ENCODE measurements around the gene FSIP2.

Gene FSIP2, protein sequence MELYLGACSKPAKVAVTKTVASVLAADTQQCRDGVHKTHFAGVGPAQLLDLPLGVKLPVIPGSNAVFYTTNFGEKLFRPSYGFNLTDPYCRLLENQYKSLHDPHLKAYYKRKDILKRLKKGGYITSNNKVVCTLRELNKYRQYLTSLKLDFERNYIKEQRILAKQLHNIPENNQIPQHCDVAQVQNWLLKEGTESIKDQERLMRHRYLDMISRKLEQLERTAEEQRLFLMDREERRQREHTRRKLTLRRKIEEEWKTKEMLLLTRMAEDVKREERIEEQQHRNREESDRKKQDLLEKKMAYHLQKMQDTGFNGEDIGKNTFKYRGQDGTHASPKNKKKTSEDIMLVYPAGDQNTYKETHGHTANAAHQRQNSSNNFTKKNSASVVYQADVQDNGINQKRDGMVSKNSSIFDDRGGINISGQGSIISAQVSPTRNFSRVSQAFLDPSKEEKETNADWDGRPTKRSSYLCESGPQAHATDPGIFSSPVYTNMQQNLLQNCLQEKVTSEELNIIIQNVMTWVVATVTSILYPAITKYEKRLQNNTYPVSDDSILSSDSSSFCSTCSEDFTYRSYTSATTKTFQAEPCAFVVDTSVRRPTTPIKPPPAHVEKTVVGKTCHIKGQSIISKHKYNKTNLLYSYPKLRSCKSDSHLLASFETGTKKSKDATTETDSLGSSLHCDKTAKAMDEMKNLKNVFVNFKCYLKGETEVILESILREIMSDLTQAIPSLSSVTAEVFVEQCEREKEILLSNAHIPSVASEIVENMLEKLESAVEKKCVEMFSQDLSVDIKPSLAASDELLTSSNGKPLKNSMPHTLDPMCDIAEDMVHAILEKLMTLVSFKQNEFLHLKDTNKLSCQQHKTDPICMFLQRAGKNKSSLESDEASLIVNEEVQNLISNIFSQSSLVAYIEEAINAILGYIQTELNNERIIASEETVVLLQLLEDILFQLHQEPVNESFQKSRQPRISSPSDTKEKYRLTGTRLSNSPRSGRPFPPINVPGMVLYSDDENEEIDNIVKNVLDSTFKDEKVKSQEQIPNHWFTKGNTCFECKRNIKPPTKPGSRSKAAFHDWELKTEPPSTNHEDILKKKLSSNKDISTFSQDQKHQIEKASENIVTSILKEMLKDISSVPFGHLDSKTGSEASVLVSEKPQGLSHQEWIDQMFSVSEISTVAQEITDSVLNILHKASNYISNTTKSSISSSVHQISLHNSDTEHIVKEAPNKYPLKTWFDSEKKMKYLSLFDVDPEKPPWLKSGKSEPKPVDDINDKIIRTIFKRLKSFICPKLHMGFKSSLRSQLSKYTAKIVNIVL (N-terminal part only)

GRCh38 chr2:185738679-185739472 is at the start of gene FSIP2:
TSS of gene FSIP2 (plus strand) at chr2:185738804. CDS start at chr2:185738895, 91 bp downstream.
- DNase-seq (ENCODE audit: insufficient read length, low spot score), result peak; percentile 46
- peak; percentile 14 for FAIRE-seq

DNA sequence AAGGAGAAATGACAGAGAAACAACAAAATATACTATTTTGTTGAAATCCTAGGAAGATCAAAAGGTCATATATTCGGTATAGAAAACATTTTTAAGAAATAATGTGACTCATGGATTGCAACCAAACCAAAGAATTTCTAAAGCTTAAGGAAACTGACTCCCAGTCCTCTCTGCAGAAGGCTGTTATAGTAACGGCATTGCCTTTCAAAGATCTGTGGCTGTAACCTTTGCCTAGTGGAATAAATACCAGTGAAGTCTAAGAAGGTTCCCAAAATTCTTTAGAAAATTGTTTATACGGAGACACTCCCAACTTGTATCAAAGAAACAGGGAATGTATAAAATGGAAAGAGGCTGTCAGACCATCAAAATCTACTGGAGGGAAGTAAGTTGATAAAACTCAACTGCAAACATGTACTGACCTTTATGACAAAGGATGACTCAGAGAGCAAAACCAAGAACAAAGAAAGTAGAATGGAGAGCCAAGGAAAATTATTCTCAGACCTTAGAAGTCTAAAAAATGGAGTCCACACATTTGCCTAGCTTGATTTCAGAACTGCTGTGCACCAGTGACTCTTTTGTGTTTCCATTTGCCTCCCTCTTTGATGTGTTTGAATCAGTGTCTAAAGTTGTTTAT is 48.6 kb upstream of the FSIP2 start:
- DNase-seq (ENCODE audit: insufficient read length, low spot score) (no peak), FAIRE-seq (no peak)

- no peak for DNase-seq (ENCODE audit: insufficient read length, low spot score)
- no peak for FAIRE-seq
These were observed 42.8 kb upstream of the FSIP2 start for GRCh38 chr2:185695711-185696235.

GRCh38 chr2:185700883-185701282 is 37.7 kb upstream of the FSIP2 start:
- DNase-seq (ENCODE audit: insufficient read length, low spot score) (no peak), FAIRE-seq (no peak)

GRCh38 chr2:185734658-185735057 is 3.9 kb upstream of the FSIP2 start:
- DNase-seq (ENCODE audit: insufficient read length, low spot score) (no peak), FAIRE-seq (no peak)

DNA sequence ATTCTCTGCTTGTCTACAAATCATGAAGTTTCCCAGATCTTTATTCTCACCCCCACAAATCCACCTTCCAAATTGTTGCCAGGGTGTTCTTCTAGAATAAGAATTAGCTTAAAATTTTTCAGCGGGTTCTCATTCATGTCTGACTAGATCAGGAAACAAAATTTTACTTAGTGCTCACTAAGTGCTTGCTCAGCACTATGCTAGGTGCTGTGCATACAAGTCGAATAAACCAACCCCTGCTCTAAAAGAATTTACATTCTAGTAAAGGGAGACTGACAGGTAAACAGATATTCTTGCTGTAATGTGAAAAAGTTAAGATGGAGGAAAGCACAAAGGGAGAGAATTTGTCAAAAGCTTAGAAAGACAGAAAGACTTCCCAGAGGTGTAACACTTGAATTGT is 2.4 kb upstream of the FSIP2 start:
- no peak for FAIRE-seq
- no peak for DNase-seq (ENCODE audit: insufficient read length, low spot score)

- no peak for FAIRE-seq
These were observed 7.6 kb downstream of the FSIP2 start for GRCh38 chr2:185745864-185746859.

DNA sequence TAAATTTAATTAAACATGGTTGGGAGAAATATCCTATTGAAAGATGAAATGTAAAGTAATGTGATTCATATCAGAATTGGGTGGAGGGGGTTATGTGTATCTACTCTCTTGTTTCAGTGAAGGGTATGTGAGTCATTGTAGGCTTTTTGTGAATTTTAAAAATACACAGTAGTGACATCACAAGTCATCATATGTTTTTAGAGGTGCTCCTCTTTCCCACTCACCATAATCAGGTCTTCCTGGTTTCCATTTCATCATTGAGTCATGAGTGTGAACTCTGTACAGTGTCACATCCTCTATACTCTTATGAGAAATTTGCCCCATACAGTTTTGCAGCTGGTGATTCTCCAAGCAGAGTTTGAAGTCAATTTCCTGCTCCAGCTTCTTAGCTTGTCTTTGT is 18.8 kb downstream of the FSIP2 start:
- DNase-seq (ENCODE audit: insufficient read length, low spot score) (no peak), FAIRE-seq (no peak)

More at GRCh38 chr2:185745864-185746859, 7.6 kb downstream of the FSIP2 start:
- DNase-seq (ENCODE audit: insufficient read length, low spot score), result no peak

GRCh38 chr2:185771396-185771795 is 32.8 kb downstream of the FSIP2 start:
- FAIRE-seq (no peak), DNase-seq (ENCODE audit: insufficient read length, low spot score) (no peak)

- DNase-seq (ENCODE audit: insufficient read length, low spot score), result no peak
- no peak for FAIRE-seq
These were observed 42.3 kb downstream of the FSIP2 start for GRCh38 chr2:185780890-185781289.

GRCh38 chr2:185782223-185782769 is 43.7 kb downstream of the FSIP2 start:
- DNase-seq (ENCODE audit: insufficient read length, low spot score) (no peak), FAIRE-seq (no peak)

DNA sequence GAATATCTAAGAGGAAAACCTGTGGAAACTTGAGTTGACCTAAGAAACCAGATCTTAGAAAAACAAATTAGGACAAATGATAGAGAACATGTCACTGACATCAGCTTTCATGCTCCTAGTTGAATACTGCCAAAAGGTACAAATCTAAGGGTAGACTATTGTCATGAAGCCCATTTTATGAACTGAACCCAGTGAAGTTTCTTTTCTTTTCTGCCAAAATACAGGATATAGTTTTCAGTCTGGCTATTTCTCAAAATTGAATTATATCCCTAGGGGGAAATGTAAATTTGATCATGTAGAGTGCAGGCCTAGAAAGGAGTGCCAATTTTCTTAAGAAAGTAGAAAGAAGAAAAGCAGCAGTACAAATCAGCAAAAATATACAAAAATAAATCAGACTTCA is 46.6 kb downstream of the FSIP2 start:
- no peak for DNase-seq (ENCODE audit: insufficient read length, low spot score)
- FAIRE-seq, result no peak

DNA sequence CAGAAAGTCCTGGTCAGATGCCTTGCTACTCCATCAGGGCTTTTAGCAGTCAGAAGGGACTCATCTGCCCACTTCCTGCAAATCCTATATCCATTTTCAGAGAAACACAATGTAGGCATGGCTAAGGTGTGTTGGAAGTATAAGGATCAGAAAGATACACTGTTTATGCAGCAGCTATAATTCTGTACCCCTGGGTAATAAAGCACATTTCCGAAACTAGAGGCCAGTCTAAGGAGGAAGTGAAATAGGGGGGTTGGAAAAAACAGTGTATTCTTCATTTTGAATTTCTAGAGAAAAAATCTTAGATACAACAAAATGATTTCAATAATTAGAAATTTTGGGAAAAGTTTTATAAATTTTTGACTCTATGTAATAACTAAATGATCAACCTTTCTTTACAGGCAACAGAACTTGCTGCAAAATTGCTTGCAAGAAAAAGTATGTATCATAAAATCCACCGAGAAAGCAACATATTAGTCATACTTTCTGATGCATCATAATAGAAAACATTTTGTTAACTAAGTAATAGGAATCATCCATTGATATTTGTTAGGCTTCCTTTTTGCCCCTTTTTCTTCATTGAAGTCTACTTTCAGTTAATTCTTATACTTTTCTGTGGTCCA is 47.4 kb downstream of the FSIP2 start:
- DNase-seq (ENCODE audit: insufficient read length, low spot score), result no peak
- FAIRE-seq, result peak; percentile 58

- FAIRE-seq (no peak), DNase-seq (ENCODE audit: insufficient read length, low spot score) (no peak)
These were observed 48.9 kb downstream of the FSIP2 start for GRCh38 chr2:185787227-185788145.

DNA sequence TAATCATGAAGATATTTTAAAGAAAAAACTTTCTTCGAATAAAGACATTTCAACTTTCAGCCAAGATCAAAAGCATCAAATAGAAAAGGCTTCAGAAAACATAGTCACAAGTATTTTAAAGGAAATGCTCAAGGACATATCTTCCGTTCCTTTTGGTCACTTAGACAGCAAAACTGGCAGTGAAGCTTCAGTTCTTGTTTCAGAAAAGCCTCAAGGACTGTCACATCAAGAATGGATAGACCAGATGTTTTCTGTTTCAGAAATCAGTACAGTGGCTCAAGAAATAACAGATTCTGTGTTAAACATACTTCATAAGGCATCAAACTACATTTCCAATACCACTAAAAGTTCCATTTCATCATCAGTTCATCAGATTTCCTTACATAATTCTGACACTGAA is 51.8 kb downstream of the FSIP2 start:
- DNase-seq (ENCODE audit: insufficient read length, low spot score) (no peak), FAIRE-seq (no peak)
